ENCODE data around the gene CMTM3.

Gene CMTM3

DNA sequence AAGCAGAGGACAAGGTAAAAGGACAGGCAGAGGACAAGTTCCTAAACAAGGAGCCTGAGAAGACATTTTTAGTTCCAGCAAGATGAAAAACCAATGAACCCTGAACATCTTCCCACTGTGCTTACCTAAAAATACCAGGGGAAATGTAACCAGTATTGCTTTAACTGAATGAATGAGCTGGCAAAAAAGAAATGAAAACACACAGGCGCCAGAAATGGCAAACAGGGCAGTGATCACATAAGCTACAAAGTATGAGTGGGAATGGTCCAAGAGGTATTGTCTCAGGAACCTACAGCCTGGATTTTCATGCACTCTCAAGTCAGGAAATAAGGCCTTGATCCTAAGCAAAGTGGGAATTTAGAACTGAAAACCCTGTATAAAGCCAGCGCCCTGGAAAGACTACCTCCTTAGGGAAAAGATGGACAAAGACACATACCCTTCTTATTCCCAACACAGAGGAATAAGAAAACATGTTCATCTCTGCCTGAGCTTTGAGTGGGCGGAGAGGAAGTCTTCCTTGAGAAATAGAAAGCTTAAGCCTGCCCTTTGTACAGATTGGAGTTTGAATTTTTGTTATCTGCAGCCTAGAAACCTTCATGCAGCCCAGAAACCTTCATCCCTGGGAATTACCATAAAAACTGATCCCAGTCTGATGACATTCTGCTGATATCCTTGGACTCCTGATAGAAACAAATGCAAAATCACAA, 23.1 kb upstream of the CMTM3 start:
- no peak for ATAC-seq (ENCODE audit: low read depth)
- Histone ChIP-seq H3K27ac (ENCODE audit: poor library complexity, severe bottlenecking) (peak overlapping the region; percentile 13), H3K36me3 (ENCODE audit: low read depth) (no peaks in the 10 kb centered on the region), H3K9me3 (ENCODE audit: severe bottlenecking) (no peaks in the 10 kb centered on the region), H3K4me1 (ENCODE audit: insufficient read depth, poor library complexity, severe bottlenecking) (peaks cover 17% of the 10 kb centered on the region), H3K4me3 (ENCODE audit: severe bottlenecking) (no peak overlapping the region), H3K27me3 (ENCODE audit: insufficient read depth, poor library complexity, severe bottlenecking) (no peaks in the 10 kb centered on the region)
- no peak for DNase-seq (ENCODE audit: low spot score)
- TF ChIP-seq, protein P1, sequence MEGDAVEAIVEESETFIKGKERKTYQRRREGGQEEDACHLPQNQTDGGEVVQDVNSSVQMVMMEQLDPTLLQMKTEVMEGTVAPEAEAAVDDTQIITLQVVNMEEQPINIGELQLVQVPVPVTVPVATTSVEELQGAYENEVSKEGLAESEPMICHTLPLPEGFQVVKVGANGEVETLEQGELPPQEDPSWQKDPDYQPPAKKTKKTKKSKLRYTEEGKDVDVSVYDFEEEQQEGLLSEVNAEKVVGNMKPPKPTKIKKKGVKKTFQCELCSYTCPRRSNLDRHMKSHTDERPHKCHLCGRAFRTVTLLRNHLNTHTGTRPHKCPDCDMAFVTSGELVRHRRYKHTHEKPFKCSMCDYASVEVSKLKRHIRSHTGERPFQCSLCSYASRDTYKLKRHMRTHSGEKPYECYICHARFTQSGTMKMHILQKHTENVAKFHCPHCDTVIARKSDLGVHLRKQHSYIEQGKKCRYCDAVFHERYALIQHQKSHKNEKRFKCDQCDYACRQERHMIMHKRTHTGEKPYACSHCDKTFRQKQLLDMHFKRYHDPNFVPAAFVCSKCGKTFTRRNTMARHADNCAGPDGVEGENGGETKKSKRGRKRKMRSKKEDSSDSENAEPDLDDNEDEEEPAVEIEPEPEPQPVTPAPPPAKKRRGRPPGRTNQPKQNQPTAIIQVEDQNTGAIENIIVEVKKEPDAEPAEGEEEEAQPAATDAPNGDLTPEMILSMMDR (IDR thresholded peaks at IDR 0.05; ENCODE audit: poor library complexity, severe bottlenecking), result no peak

DNA sequence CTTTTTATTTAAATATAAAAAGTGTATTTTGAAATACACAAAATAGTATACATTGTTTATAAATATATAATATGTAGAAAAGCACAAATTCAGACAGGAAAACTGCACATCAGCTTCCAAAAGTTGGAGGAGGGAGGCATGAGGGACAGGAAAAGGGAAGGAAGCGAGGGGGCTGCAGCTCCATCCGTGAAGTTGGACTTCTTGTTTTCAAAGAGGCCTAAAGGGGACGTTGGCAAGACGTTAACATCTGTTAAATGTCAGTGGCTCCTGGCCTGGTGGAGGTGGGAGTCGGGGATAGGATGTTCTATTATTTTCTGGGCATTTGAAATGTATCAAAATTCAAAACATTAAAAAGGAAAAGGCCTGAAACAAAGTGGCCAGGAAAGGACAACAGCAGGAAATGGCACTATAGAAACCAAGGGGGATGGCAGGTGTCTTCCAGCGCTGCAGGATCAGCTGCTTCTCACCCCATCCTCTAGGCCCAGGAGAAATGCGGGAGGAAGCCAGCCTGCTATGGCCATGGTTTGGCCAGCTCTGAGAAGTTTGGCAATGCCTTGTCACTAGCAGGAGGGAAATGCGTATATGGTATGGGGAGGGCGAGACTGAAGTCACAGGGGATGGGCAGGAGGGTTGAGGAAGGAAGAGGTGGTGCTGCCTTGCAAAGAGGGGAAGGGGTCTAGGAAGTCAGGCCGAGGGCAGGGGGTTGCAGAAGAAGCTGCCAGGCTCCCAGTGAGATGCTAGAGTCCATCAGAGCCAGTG, 18.8 kb upstream of the CMTM3 start:
- TF ChIP-seq, protein P1 (IDR thresholded peaks at IDR 0.05; ENCODE audit: poor library complexity, severe bottlenecking), result no peak
- Histone ChIP-seq H3K4me1 (ENCODE audit: insufficient read depth, poor library complexity, severe bottlenecking) (peaks cover 11% of the 10 kb centered on the region), H3K36me3 (ENCODE audit: low read depth) (no peaks in the 10 kb centered on the region), H3K4me3 (ENCODE audit: severe bottlenecking) (no peak overlapping the region), H3K9me3 (ENCODE audit: severe bottlenecking) (no peaks in the 10 kb centered on the region), H3K27ac (ENCODE audit: poor library complexity, severe bottlenecking) (no peak overlapping the region), H3K27me3 (ENCODE audit: insufficient read depth, poor library complexity, severe bottlenecking) (no peaks in the 10 kb centered on the region)
- ATAC-seq (ENCODE audit: low read depth), result no peak
- no peak for DNase-seq (ENCODE audit: low spot score)

DNA sequence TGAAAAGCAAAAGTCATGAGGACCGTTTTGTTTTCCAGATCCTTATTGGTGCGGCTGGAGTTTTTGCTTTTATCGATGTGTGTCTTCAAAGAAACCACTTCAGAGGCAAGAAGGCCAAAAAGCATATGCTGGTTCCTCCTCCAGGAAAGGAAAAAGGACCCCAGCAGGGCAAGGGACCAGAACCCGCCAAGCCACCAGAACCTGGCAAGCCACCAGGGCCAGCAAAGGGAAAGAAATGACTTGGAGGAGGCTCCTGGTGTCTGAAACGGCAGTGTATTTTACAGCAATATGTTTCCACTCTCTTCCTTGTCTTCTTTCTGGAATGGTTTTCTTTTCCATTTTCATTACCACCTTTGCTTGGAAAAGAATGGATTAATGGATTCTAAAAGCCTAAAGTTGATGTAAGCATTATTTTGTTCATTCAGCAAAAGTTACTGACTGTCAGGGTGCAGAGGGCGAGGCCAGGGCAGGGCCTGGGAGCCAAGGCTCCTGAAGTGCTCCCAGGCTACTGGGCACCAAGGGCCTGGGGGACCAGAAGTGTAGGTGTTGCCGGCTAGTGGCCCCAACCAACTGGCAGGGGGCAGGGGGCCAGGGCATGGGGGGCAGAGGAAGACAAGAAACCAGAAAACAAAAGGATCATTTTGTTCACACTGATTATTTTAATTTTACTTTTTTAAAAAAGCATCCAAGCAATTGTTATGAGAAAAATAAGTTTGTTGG, 16.5 kb upstream of the CMTM3 start:
- Histone ChIP-seq H3K36me3 (ENCODE audit: low read depth) (no peaks in the 10 kb centered on the region), H3K9me3 (ENCODE audit: severe bottlenecking) (no peaks in the 10 kb centered on the region), H3K27ac (ENCODE audit: poor library complexity, severe bottlenecking) (no peak overlapping the region), H3K4me3 (ENCODE audit: severe bottlenecking) (no peak overlapping the region), H3K27me3 (ENCODE audit: insufficient read depth, poor library complexity, severe bottlenecking) (no peaks in the 10 kb centered on the region), H3K4me1 (ENCODE audit: insufficient read depth, poor library complexity, severe bottlenecking) (no peaks in the 10 kb centered on the region)
- no peak for ATAC-seq (ENCODE audit: low read depth)
- TF ChIP-seq, protein P1 (IDR thresholded peaks at IDR 0.05; ENCODE audit: poor library complexity, severe bottlenecking), result no peak
- DNase-seq (ENCODE audit: low spot score), result no peak

DNA sequence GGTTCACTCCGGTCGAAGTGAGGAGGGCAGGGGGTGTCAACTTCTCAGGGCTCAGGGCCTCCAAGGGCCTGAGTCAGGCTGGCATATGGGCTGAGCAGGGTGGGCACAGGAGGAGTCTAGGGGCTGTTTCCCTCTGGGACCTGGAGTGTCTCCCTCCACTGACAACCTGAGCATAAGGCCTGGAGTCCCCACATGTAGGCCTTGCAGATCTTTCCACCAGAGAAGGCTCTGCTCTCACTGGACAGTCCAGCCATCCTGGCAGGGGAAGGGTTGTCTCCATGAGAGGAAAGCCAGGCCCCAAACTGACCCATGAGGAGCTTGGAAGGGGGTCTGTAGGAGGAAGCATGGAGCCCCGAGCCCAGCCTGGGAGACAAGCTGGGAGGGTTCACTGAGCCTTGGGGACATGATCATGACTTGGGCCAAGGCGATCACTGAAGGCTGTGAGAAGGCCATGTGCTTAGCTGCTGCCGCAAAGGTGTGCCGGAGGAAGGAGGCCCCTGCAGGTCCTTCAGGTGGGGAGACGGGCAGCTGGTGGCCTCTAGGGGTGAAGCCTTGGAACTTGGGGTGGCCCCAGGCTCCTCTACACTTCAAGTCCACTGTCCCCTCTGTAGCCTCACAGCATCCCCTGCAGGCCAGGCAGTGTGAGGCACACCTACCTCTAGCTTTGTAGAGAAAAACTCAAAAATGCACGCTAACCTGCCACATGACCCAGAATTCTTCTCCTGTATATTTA, 15.4 kb upstream of the CMTM3 start:
- Histone ChIP-seq H3K9me3 (ENCODE audit: severe bottlenecking) (no peaks in the 10 kb centered on the region), H3K4me3 (ENCODE audit: severe bottlenecking) (no peak overlapping the region), H3K4me1 (ENCODE audit: insufficient read depth, poor library complexity, severe bottlenecking) (no peaks in the 10 kb centered on the region), H3K27ac (ENCODE audit: poor library complexity, severe bottlenecking) (no peak overlapping the region), H3K27me3 (ENCODE audit: insufficient read depth, poor library complexity, severe bottlenecking) (no peaks in the 10 kb centered on the region), H3K36me3 (ENCODE audit: low read depth) (no peaks in the 10 kb centered on the region)
- TF ChIP-seq, protein P1 (IDR thresholded peaks at IDR 0.05; ENCODE audit: poor library complexity, severe bottlenecking), result peak; percentile 36
- DNase-seq (ENCODE audit: low spot score), result no peak
- peak; percentile 46; the same call in 1 of the 3 replicates for ATAC-seq (ENCODE audit: low read depth)

Measured in RWPE2 (cell line).